Measurements from ENCODE around the gene RNF5.

Gene RNF5

DNA sequence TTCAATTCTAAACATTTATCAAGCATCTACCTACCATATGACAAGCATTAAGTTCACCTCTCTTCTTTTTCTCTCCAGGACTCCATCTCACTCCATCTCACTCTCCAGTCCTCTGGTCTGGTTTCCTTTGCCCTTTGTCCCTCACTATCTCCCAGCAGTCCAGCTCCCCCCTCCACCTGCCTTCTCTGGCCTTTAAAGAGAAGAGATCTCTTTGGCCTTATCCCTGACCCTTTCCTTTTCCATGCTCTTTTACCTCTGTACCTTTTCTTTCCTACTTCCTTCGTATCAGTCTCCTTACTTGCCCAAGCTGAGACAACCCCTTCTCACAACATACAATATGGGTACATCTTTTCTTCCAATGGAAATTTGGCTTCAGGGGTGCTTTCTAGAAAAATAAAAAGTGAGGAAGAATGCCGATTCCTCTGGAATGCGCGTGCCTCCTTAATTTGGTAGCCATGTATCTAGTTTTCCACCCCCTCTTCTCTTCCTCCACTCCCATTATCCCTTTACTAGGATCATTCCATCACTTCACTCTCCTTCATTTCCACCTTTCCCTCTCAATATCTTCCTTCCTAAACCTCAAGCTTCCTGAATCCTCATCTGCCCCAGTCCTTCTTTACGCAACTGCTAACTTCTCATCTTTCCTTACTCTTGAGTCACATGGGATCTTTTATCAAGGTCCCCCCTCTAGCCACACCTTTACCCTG, 1.6 kb upstream of the RNF5 start:
- no peak for DNase-seq (ENCODE audit: low read depth, low spot score)
- peaks cover 6% of the 10 kb centered on the region; the same call in 1 of the 2 replicates for H3K36me3 ChIP-seq (ENCODE audit: control insufficient read depth, insufficient read depth, low read length)

GRCh38 chr6:32177183-32177787, 920 bp upstream of the RNF5 start:
- peaks cover 2% of the 10 kb centered on the region; the same call in 1 of the 2 replicates for H3K4me1 ChIP-seq (ENCODE audit: control insufficient read depth, insufficient read depth, low read length)
- DNase-seq (ENCODE audit: low read depth, low spot score) = peak; percentile 98
- WGBS (ENCODE audit: insufficient coverage, insufficient read length) = no CpG with 5 or more reads among the region's 20 CpGs

More for the DNA sequence above, 1.6 kb upstream of the RNF5 start:
- Histone ChIP-seq H3K27me3 (ENCODE audit: control insufficient read depth, insufficient read depth, low read length) (no peaks in the 10 kb centered on the region), H3K4me3 (ENCODE audit: low read length) (peak overlapping the region; percentile 98; the same call in 1 of the 2 replicates), H3K27ac (ENCODE audit: low read length) (peak overlapping the region; percentile 49), H3K9me3 (ENCODE audit: control insufficient read depth, insufficient read depth, low read length) (no peaks in the 10 kb centered on the region), H3K4me1 (ENCODE audit: control insufficient read depth, insufficient read depth, low read length) (peaks cover 2% of the 10 kb centered on the region; the same call in 1 of the 2 replicates)
- 100% methylated on average over 1 of the region's 5 CpGs for WGBS (ENCODE audit: insufficient coverage, insufficient read length)

DNA sequence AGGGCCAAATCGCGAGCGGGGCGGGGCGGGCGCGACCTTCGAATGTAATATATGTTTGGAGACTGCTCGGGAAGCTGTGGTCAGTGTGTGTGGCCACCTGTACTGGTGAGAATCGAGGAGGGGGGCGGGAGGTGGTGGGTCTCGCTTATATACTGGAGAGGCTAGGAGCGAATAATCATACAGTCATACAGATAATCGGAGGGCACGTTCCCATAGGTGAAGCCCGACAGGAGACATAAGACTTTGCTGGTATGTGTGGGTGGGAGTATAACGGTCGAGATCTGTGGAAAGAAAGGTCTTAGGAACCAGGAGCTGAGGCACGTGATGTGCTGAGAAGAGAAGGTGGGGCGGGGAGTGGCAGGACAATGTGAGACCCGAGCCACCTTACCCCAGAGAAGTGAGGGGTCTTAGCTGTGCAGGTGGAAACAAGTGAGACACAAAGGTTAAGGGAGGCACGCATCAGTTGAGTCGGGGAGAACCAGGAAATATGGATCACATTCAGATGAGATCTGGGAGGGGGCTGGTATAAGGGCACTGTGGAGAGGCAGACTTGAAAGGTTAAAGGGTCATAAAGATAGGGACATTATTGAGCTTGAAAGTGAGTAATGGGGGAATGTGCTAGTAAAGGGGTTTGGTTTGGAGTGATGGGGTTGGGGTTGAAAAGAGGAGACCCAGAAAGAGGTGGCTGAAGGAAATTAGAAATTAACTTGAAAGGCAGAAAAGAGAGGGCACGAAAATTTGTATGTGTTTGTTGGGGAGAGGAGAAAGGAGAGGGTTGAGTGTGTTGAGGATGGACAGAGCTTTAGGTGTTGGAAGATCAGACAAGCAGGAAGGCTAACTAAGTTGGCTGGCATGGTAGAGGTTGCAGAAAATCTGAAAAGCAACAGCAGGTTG, 589 bp downstream of the RNF5 start:
- 100% methylated on average over 1 of the region's 24 CpGs for WGBS (ENCODE audit: insufficient coverage, insufficient read length)
- Histone ChIP-seq H3K27me3 (ENCODE audit: control insufficient read depth, insufficient read depth, low read length) (no peaks in the 10 kb centered on the region), H3K36me3 (ENCODE audit: control insufficient read depth, insufficient read depth, low read length) (peaks cover 8% of the 10 kb centered on the region), H3K4me1 (ENCODE audit: control insufficient read depth, insufficient read depth, low read length) (no peaks in the 10 kb centered on the region; the same call in 1 of the 2 replicates), H3K9me3 (ENCODE audit: control insufficient read depth, insufficient read depth, low read length) (no peaks in the 10 kb centered on the region), H3K27ac (ENCODE audit: low read length) (no peak overlapping the region), H3K4me3 (ENCODE audit: low read length) (peak overlapping the region; percentile 75; the same call in 1 of the 2 replicates)
- no peak for DNase-seq (ENCODE audit: low read depth, low spot score)

More at GRCh38 chr6:32177183-32177787, 920 bp upstream of the RNF5 start:
- Histone ChIP-seq H3K27me3 (ENCODE audit: control insufficient read depth, insufficient read depth, low read length) (no peaks in the 10 kb centered on the region), H3K27ac (ENCODE audit: low read length) (peak overlapping the region; percentile 49), H3K9me3 (ENCODE audit: control insufficient read depth, insufficient read depth, low read length) (no peaks in the 10 kb centered on the region), H3K4me3 (ENCODE audit: low read length) (peak overlapping the region; percentile 98; the same call in 1 of the 2 replicates), H3K36me3 (ENCODE audit: control insufficient read depth, insufficient read depth, low read length) (peaks cover 6% of the 10 kb centered on the region; the same call in 1 of the 2 replicates)

GRCh38 chr6:32179766-32180405, 1.7 kb downstream of the RNF5 start:
- peaks cover 8% of the 10 kb centered on the region for H3K36me3 ChIP-seq (ENCODE audit: control insufficient read depth, insufficient read depth, low read length)
- H3K27ac ChIP-seq (ENCODE audit: low read length) = no peak overlapping the region
- WGBS (ENCODE audit: insufficient coverage, insufficient read length) = no CpG with 5 or more reads among the region's 10 CpGs

GRCh38 chr6:32181148-32181702, 3.0 kb downstream of the RNF5 start:
- DNase-seq (ENCODE audit: low read depth, low spot score) = no peak
- H3K36me3 ChIP-seq (ENCODE audit: control insufficient read depth, insufficient read depth, low read length) = peaks cover 8% of the 10 kb centered on the region
- H3K27ac ChIP-seq (ENCODE audit: low read length) = no peak overlapping the region
- no peak overlapping the region for H3K4me3 ChIP-seq (ENCODE audit: low read length)
- no peaks in the 10 kb centered on the region for H3K27me3 ChIP-seq (ENCODE audit: control insufficient read depth, insufficient read depth, low read length)
- peaks cover 2% of the 10 kb centered on the region for H3K4me1 ChIP-seq (ENCODE audit: control insufficient read depth, insufficient read depth, low read length)
- H3K9me3 ChIP-seq (ENCODE audit: control insufficient read depth, insufficient read depth, low read length) = no peaks in the 10 kb centered on the region
- no CpG with 5 or more reads among the region's 15 CpGs for WGBS (ENCODE audit: insufficient coverage, insufficient read length)

More at GRCh38 chr6:32179766-32180405, 1.7 kb downstream of the RNF5 start:
- no peak overlapping the region for H3K4me3 ChIP-seq (ENCODE audit: low read length)
- H3K4me1 ChIP-seq (ENCODE audit: control insufficient read depth, insufficient read depth, low read length) = peaks cover 2% of the 10 kb centered on the region
- H3K9me3 ChIP-seq (ENCODE audit: control insufficient read depth, insufficient read depth, low read length) = no peaks in the 10 kb centered on the region
- no peaks in the 10 kb centered on the region for H3K27me3 ChIP-seq (ENCODE audit: control insufficient read depth, insufficient read depth, low read length)
- DNase-seq (ENCODE audit: low read depth, low spot score) = no peak

- H3K4me1 ChIP-seq (ENCODE audit: control insufficient read depth, insufficient read depth, low read length) = peaks cover 2% of the 10 kb centered on the region
- no peaks in the 10 kb centered on the region for H3K9me3 ChIP-seq (ENCODE audit: control insufficient read depth, insufficient read depth, low read length)
- peaks cover 15% of the 10 kb centered on the region for H3K36me3 ChIP-seq (ENCODE audit: control insufficient read depth, insufficient read depth, low read length)
- no CpG with 5 or more reads among the region's 10 CpGs for WGBS (ENCODE audit: insufficient coverage, insufficient read length)
- no peak overlapping the region for H3K27ac ChIP-seq (ENCODE audit: low read length)
- no peaks in the 10 kb centered on the region for H3K27me3 ChIP-seq (ENCODE audit: control insufficient read depth, insufficient read depth, low read length)
- DNase-seq (ENCODE audit: low read depth, low spot score) = no peak
- H3K4me3 ChIP-seq (ENCODE audit: low read length) = no peak overlapping the region
Measured at GRCh38 chr6:32181915-32182529, 3.8 kb downstream of the RNF5 start.

DNA sequence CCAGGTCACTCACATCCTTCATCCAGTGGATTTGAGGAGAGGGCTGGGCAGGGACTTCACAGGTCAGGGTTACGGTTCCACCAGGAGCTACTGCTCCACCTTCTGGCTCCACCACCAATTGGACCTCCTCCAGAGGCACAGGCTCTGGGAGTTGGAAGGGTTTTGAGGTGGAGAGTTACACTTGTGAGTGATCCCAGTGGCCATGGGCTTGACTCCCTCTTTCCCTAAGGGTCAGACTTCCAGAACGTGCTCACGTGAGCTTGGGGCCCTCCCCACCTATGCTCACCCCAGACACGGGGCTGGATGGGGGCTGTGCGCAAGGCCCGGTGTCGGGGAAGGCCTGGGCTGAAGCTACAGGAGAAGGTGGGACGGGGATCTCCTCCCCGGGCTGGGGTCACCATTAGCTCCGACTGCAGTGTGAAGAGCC, 4.4 kb downstream of the RNF5 start:
- Histone ChIP-seq H3K36me3 (ENCODE audit: control insufficient read depth, insufficient read depth, low read length) (peaks cover 17% of the 10 kb centered on the region), H3K9me3 (ENCODE audit: control insufficient read depth, insufficient read depth, low read length) (no peaks in the 10 kb centered on the region)
- no CpG with 5 or more reads among the region's 10 CpGs for WGBS (ENCODE audit: insufficient coverage, insufficient read length)

DNA sequence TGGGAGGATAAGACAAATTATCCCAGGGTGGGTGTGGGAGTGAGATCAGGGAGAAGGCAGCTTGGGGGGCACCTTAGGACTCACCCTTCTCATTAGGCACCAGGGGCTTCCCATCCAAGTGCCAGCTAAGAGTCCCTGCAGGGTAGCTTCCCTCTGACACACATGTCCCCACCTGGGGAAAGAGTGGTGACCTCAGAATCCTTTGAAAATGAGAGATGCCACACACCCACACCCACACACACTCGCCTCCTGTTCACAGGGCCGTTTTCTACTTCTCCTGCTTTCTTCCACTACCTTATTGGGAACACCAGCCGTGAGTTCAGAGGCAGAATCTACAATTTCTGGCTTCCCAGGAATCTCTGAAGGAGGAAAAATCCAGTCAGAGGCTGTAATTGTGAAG, 4.8 kb downstream of the RNF5 start:
- Histone ChIP-seq H3K4me1 (ENCODE audit: control insufficient read depth, insufficient read depth, low read length) (peaks cover 2% of the 10 kb centered on the region; the same call in 1 of the 2 replicates), H3K27me3 (ENCODE audit: control insufficient read depth, insufficient read depth, low read length) (no peaks in the 10 kb centered on the region), H3K36me3 (ENCODE audit: control insufficient read depth, insufficient read depth, low read length) (peaks cover 21% of the 10 kb centered on the region), H3K4me3 (ENCODE audit: low read length) (no peak overlapping the region), H3K27ac (ENCODE audit: low read length) (no peak overlapping the region), H3K9me3 (ENCODE audit: control insufficient read depth, insufficient read depth, low read length) (no peaks in the 10 kb centered on the region)
- DNase-seq (ENCODE audit: low read depth, low spot score) = no peak
- WGBS (ENCODE audit: insufficient coverage, insufficient read length) = no CpG with 5 or more reads among the region's 3 CpGs

More for the DNA sequence above, 4.4 kb downstream of the RNF5 start:
- no peaks in the 10 kb centered on the region for H3K27me3 ChIP-seq (ENCODE audit: control insufficient read depth, insufficient read depth, low read length)
- no peak overlapping the region for H3K4me3 ChIP-seq (ENCODE audit: low read length)
- H3K4me1 ChIP-seq (ENCODE audit: control insufficient read depth, insufficient read depth, low read length) = peaks cover 2% of the 10 kb centered on the region; the same call in 1 of the 2 replicates
- H3K27ac ChIP-seq (ENCODE audit: low read length) = no peak overlapping the region
- no peak for DNase-seq (ENCODE audit: low read depth, low spot score)

DNA sequence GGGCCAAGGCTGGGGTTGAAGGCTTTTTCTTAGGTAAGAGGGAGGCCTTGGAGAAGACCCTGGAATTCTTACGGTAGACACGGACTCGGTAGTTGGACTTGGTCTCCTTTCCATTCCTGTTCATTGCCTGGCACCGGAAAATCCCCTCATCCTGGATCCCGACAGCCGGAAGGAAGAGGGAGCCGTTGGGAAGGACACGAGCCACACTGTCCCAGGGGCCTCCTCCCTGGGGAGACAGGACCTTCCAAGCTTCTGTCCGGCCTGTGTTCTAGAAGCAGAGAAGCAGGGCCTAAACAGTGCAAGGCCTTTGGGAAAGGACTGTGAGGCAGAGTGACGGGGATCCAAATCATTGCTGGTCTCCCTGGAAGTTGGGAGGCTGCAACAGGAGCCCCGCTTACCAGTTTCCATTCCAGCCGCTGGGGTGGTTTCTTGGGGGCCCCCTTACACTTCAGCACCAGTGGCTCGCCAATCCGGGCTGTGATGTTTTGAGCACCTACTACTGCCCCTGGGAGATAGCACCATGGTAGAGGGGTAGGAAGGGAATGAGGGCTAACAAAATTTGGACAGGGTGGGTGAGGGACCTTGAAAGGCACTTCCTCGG, 5.4 kb downstream of the RNF5 start:
- DNase-seq (ENCODE audit: low read depth, low spot score) = no peak
- H3K9me3 ChIP-seq (ENCODE audit: control insufficient read depth, insufficient read depth, low read length) = no peaks in the 10 kb centered on the region
- peaks cover 2% of the 10 kb centered on the region; the same call in 1 of the 2 replicates for H3K4me1 ChIP-seq (ENCODE audit: control insufficient read depth, insufficient read depth, low read length)
- H3K4me3 ChIP-seq (ENCODE audit: low read length) = no peak overlapping the region
- peaks cover 22% of the 10 kb centered on the region for H3K36me3 ChIP-seq (ENCODE audit: control insufficient read depth, insufficient read depth, low read length)
- H3K27me3 ChIP-seq (ENCODE audit: control insufficient read depth, insufficient read depth, low read length) = no peaks in the 10 kb centered on the region
- no CpG with 5 or more reads among the region's 15 CpGs for WGBS (ENCODE audit: insufficient coverage, insufficient read length)
- no peak overlapping the region for H3K27ac ChIP-seq (ENCODE audit: low read length)

Measured in iPS DF 6.9 (cell line).